Caco-2 (cell line): ENCODE results near the gene ZNF667. TPM values are rescaled to one million over a fixed set of nuclear protein-coding genes. Genes with fewer than 3 reads are reported as not detected.

Experiments used
- BruUV-seq: library from RNA; stranded (reverse); fragments of 400-500 nt; replicated peaks from 2 replicates; lab custom pipeline; 2021; lab: Mats Ljungman, UMichigan
- CTCF ChIA-PET: fragments of 300-600 bp; sonication (Branson Sonifier 250); formaldehyde crosslinking; loops from one replicate; lab custom pipeline; 2022; ENCODE audit warnings: antibody characterized with exemption; lab: Charles Lee
- POLR2A ChIA-PET: fragments of 300-600 bp; sonication (Branson Sonifier 250); formaldehyde crosslinking; loops from one replicate; lab custom pipeline; 2022; ENCODE audit warnings: antibody characterized with exemption; lab: Charles Lee
- DNase-seq, 2 experiments: peaks; one replicate each; pipeline versions ENCODE4 v3.0.0 to v3.0.0-alpha.2; 2020 to 2022
- H3K27me3 ChIP-seq: replicated peaks from 2 replicates; pipeline ENCODE4 v1.6.0; 2011; ENCODE audit warnings: low read length; ENCODE audit not compliant: control insufficient read depth, insufficient read depth
- H3K36me3 ChIP-seq: 2 replicates; pipeline ENCODE4 v1.5.1; 2011; ENCODE audit warnings: low read length; ENCODE audit not compliant: control insufficient read depth, insufficient read depth
- H3K4me1 ChIP-seq: fragments of 250-450 bp; sonication (Bioruptor Pico); 2 replicates; pipeline ENCODE4 v1.5.1; 2020; ENCODE audit warnings: mild to moderate bottlenecking
- H3K4me3 ChIP-seq: 2 replicates; pipeline ENCODE4 v1.5.1; 2011; ENCODE audit warnings: low read depth, mild to moderate bottlenecking, control low read depth, low read length
- H3K9me3 ChIP-seq: fragments of 250-450 bp; sonication (Bioruptor Pico); 2 replicates; pipeline ENCODE4 v1.5.1; 2020; ENCODE audit warnings: mild to moderate bottlenecking, moderate library complexity
- H3K27ac Mint-ChIP-seq: one replicate; pipeline ENCODE4 v1.8.0; 2022; ENCODE audit warnings: mixed read lengths; ENCODE audit not compliant: unreplicated experiment
- H3K27me3 Mint-ChIP-seq: one replicate; pipeline ENCODE4 v1.8.0; 2022; ENCODE audit warnings: mixed read lengths; ENCODE audit not compliant: insufficient read depth, unreplicated experiment
- H3K36me3 Mint-ChIP-seq: one replicate; pipeline ENCODE4 v1.8.0; 2022; ENCODE audit warnings: mild to moderate bottlenecking, mixed read lengths; ENCODE audit not compliant: insufficient read depth, unreplicated experiment
- H3K4me1 Mint-ChIP-seq: one replicate; pipeline ENCODE4 v1.8.0; 2022; ENCODE audit warnings: low read depth, mixed read lengths; ENCODE audit not compliant: unreplicated experiment
- H3K4me3 Mint-ChIP-seq: one replicate; pipeline ENCODE4 v1.8.0; 2022; ENCODE audit warnings: mild to moderate bottlenecking, moderate library complexity, mixed read lengths; ENCODE audit not compliant: unreplicated experiment
- H3K9me3 Mint-ChIP-seq: one replicate; pipeline ENCODE4 v1.8.0; 2022; ENCODE audit warnings: mixed read lengths; ENCODE audit not compliant: unreplicated experiment
- intact Hi-C: fragments of 100-400 bp; cut with micrococcal nuclease; formaldehyde crosslinking; loops from one replicate; pipeline ENCODE4 v1.10.0; 2022; ENCODE audit not compliant: unreplicated experiment
- total RNA-seq: library from RNA; stranded (reverse); gene quantifications from 2 replicates; pipeline ENCODE4 v1.2.3, GENCODE V29; 2022
- TF ChIP-seq, protein P1 (sequence below), 2 experiments: fragments of 200-600 bp in 1 of 2; IDR thresholded peaks; 1 replicate in 1 of 2; 2 replicates in 1 of 2; pipeline versions ENCODE4 v1.5.1 to v1.8.0; 2011 to 2022; ENCODE audit warnings: antibody characterized with exemption in 1 of 2, control low read depth in 1 of 2, inconsistent platforms in 1 of 2, low read depth in 1 of 2, low read length in 1 of 2, mild to moderate bottlenecking in 1 of 2, moderate library complexity in 1 of 2; ENCODE audit not compliant: insufficient read depth in 1 of 2, severe bottlenecking in 1 of 2, unreplicated experiment in 1 of 2

The ZNF667 gene
- total RNA-seq, 1 experiment from 2014 or later = not detected

DNA sequence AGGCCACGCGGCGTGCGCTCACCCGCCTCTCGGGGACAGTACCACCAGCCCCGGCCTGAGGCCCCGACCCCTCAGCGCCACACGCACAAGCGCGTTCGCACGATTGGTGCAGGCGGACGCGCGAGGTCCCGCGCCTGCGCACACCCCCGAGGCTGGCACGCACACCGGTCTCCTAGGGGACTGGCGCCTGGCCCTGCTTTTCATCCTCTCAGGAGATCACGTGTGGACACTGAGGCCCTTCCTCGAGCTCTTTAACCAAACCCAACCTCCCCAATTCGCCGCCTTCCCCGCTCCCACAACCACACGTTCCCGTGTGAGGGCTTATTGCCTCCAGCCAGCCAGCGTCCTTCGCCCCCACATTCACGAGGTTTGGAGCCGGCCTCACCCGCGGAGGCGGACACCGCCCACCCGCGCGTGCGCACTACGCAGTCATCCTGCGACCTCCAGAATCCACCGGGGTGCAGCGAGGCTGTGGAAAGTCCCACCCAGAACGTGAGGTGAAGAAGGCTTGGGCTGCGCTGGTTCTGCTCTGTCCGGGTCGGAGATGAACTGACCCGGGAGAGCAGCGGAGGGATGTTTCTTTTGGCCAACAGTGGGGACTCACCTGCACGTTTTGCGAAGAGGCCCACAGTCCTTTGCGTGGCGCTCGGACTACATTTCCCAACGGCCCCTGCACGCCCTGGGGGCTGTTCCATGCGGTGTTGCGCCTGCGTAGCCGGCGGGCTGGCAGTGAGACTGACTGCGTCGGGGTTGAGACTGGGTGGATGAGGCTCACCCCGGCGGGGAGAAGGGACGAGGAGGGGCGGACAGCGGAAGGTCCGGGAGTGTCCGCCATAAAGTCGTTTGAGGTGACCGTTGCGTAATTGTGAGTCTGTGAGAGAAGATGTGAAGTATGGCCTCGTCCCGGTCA lies 539 bp upstream of the ZNF667 start:
- ChIA-PET POLR2A (no interaction called here), CTCF (no interaction called here)
- H3K4me3 Mint-ChIP-seq = no peak overlapping the region
- H3K27ac Mint-ChIP-seq = no peak overlapping the region
- no peaks in the 10 kb centered on the region for H3K36me3 Mint-ChIP-seq
- intact Hi-C loops = no loop called here
- H3K4me1 Mint-ChIP-seq = no peaks in the 10 kb centered on the region
- Histone ChIP-seq H3K4me1 (no peaks in the 10 kb centered on the region), H3K9me3 (peaks cover 18% of the 10 kb centered on the region), H3K27me3 (no peaks in the 10 kb centered on the region), H3K36me3 (no peaks in the 10 kb centered on the region), H3K4me3 (no peak overlapping the region)
- TF ChIP-seq, protein P1, sequence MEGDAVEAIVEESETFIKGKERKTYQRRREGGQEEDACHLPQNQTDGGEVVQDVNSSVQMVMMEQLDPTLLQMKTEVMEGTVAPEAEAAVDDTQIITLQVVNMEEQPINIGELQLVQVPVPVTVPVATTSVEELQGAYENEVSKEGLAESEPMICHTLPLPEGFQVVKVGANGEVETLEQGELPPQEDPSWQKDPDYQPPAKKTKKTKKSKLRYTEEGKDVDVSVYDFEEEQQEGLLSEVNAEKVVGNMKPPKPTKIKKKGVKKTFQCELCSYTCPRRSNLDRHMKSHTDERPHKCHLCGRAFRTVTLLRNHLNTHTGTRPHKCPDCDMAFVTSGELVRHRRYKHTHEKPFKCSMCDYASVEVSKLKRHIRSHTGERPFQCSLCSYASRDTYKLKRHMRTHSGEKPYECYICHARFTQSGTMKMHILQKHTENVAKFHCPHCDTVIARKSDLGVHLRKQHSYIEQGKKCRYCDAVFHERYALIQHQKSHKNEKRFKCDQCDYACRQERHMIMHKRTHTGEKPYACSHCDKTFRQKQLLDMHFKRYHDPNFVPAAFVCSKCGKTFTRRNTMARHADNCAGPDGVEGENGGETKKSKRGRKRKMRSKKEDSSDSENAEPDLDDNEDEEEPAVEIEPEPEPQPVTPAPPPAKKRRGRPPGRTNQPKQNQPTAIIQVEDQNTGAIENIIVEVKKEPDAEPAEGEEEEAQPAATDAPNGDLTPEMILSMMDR (IDR thresholded peaks at IDR 0.05; ENCODE audit: insufficient read depth in 1 of 2, low read depth in 1 of 2, low read length in 1 of 2, severe bottlenecking in 1 of 2, unreplicated experiment in 1 of 2) = no peak
- DNase-seq = no peak
- peaks cover 45% of the 10 kb centered on the region for H3K9me3 Mint-ChIP-seq
- no peaks in the 10 kb centered on the region for H3K27me3 Mint-ChIP-seq
- BruUV-seq = no TSS peak

DNA sequence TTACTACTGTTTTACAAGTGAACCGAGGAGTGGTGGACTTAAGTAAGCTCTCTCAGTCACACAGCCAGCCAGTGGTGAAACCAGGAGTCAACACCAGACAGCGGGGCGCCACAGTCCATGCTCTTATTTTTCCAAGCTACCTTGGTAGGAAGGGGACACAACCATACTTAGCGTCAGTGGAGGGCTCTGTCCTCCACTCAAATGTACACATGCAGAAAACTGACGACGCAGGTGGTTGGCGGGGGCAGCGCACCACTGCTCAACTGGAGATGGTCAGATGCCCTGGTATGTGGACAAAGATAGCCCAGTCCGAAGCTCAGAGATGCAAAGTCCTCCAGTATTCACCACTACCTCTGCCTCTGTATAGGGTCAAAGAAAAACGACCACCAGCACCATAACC lies 1.1 kb downstream of the ZNF667 start:
- Mint-ChIP-seq H3K27me3 (no peaks in the 10 kb centered on the region), H3K4me3 (no peak overlapping the region), H3K36me3 (no peaks in the 10 kb centered on the region), H3K27ac (no peak overlapping the region), H3K4me1 (no peaks in the 10 kb centered on the region), H3K9me3 (peaks cover 53% of the 10 kb centered on the region)
- Histone ChIP-seq H3K9me3 (peaks cover 18% of the 10 kb centered on the region), H3K4me1 (no peaks in the 10 kb centered on the region), H3K36me3 (no peaks in the 10 kb centered on the region), H3K4me3 (no peak overlapping the region), H3K27me3 (no peaks in the 10 kb centered on the region)
- no TSS peak for BruUV-seq
- no peak for DNase-seq
- ChIA-PET POLR2A (no interaction called here), CTCF (no interaction called here)
- intact Hi-C loops = no loop called here
- TF ChIP-seq, protein P1 (IDR thresholded peaks at IDR 0.05; ENCODE audit: insufficient read depth in 1 of 2, low read depth in 1 of 2, low read length in 1 of 2, severe bottlenecking in 1 of 2, unreplicated experiment in 1 of 2) = no peak

- H3K36me3 Mint-ChIP-seq = no peaks in the 10 kb centered on the region
- POLR2A ChIA-PET = no interaction called here
- H3K36me3 ChIP-seq = no peaks in the 10 kb centered on the region
- DNase-seq = no peak
- H3K27me3 ChIP-seq = no peaks in the 10 kb centered on the region
- H3K9me3 Mint-ChIP-seq = peaks cover 53% of the 10 kb centered on the region
- CTCF ChIA-PET = no interaction called here
- H3K4me1 Mint-ChIP-seq = no peaks in the 10 kb centered on the region
- H3K9me3 ChIP-seq = peaks cover 13% of the 10 kb centered on the region
- TF ChIP-seq, protein P1 (IDR thresholded peaks at IDR 0.05; ENCODE audit: insufficient read depth in 1 of 2, low read depth in 1 of 2, low read length in 1 of 2, severe bottlenecking in 1 of 2, unreplicated experiment in 1 of 2) = no peak
- no peaks in the 10 kb centered on the region for H3K4me1 ChIP-seq
- no peak overlapping the region for H3K4me3 Mint-ChIP-seq
- BruUV-seq = no TSS peak
- no peak overlapping the region for H3K4me3 ChIP-seq
- no peak overlapping the region for H3K27ac Mint-ChIP-seq
- intact Hi-C loops = no loop called here
- no peaks in the 10 kb centered on the region for H3K27me3 Mint-ChIP-seq
Measured at GRCh38 chr19:56474308-56474707, 2.8 kb downstream of the ZNF667 start.
